Brain microvascular endothelial cell (primary cell): ENCODE data around the gene ZNF432.

Experiments used
- DNase-seq: peaks from one replicate; pipeline ENCODE4 v3.0.0-alpha.2; 2020
- H3K27ac ChIP-seq: fragments of 250-450 bp; sonication (Bioruptor Pico); 2 replicates; pipeline ENCODE4 v1.5.1; 2020; ENCODE audit warnings: mild to moderate bottlenecking, moderate library complexity
- H3K27me3 ChIP-seq: fragments of 250-450 bp; sonication (Bioruptor Pico); replicated peaks from 2 replicates; pipeline ENCODE4 v1.5.1; 2020; ENCODE audit warnings: mild to moderate bottlenecking
- H3K36me3 ChIP-seq: fragments of 250-450 bp; sonication (Bioruptor Pico); replicated peaks from 2 replicates; pipeline ENCODE4 v1.5.1; 2020; ENCODE audit warnings: mild to moderate bottlenecking
- H3K4me3 ChIP-seq: 2 replicates; pipeline ENCODE4 v1.5.1; 2011; ENCODE audit warnings: low read depth, mild to moderate bottlenecking, control low read depth, low read length, moderate library complexity
- in situ Hi-C: cut with HindIII; loops from 2 replicates; pipeline ENCODE4 v1.10.0; 2017; ENCODE audit warnings: low sequenced_read_pairs, low pct_ligation_motif_present
- TF ChIP-seq, protein P1 (sequence below): IDR thresholded peaks from 2 replicates; pipeline ENCODE4 v1.5.1; 2011; ENCODE audit warnings: low read depth, mild to moderate bottlenecking, moderate library complexity, low read length, control low read depth, inconsistent platforms; ENCODE audit errors: missing control alignments

The ZNF432 gene

DNA sequence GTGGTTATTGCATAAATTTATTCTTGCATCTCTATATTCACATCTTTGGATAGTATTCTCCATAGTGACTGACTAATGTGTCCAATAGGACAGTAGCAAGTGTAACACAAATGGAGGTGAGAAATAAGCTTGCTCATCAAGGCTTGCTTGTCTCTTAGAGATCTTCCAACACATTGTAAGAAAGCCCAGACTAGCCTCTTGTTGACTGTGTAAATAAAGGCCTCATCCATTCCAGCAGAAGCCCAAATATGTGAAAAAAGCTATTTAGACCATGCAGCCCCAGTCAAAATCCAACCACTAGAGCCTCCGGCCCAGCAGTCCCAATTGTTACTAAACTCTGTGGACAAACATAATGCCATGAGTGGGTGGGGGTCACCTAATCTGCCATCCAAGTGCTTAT, 38.0 kb downstream of the ZNF432 start:
- no peak overlapping the region for H3K27ac ChIP-seq
- no peaks in the 10 kb centered on the region for H3K27me3 ChIP-seq
- TF ChIP-seq, protein P1, sequence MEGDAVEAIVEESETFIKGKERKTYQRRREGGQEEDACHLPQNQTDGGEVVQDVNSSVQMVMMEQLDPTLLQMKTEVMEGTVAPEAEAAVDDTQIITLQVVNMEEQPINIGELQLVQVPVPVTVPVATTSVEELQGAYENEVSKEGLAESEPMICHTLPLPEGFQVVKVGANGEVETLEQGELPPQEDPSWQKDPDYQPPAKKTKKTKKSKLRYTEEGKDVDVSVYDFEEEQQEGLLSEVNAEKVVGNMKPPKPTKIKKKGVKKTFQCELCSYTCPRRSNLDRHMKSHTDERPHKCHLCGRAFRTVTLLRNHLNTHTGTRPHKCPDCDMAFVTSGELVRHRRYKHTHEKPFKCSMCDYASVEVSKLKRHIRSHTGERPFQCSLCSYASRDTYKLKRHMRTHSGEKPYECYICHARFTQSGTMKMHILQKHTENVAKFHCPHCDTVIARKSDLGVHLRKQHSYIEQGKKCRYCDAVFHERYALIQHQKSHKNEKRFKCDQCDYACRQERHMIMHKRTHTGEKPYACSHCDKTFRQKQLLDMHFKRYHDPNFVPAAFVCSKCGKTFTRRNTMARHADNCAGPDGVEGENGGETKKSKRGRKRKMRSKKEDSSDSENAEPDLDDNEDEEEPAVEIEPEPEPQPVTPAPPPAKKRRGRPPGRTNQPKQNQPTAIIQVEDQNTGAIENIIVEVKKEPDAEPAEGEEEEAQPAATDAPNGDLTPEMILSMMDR = no peak
- no peak for DNase-seq
- H3K4me3 ChIP-seq = no peak overlapping the region
- peaks cover 6% of the 10 kb centered on the region for H3K36me3 ChIP-seq
- in situ Hi-C loops = no loop called here

DNA sequence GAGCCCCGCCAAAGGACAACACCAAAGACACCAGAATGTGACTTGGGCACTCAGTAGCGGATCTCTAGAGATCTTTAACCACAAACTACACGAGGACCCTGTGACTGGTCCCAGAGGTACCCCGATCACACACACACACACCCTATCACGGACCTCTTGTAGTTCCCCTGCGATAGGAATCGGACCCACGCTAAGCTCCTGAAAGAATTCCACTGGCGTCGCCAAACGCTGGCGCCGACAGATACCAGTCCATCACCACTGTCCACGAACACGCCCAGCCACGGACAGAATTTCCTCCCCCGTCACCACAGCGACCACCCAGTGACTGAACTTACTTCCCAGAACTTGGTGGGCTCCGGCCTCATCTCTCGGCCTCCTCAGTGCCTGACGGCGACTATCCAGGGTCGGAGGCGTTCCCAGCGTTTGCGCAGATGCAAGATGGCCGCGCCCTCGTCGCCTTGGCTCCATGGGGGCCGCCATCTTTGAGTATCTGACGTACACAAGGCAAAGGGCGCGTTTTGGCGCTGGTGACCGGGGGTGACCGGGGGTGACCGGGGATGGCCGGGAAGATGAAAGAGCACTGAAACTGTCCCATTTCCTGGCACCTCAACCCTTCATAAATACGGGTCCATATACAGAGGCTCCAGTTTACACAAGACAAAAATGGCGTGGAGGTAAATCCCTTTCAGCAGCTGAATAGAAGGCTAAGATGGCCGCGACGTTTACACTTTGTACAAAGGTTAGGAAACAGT, 40.7 kb downstream of the ZNF432 start, which contains the start of gene ZNF615:
TSS of gene ZNF615 (minus strand) at position 406 of the 752 bp plus-strand sequence. CDS start 4,500 bp downstream, outside the sequence.
- H3K27ac ChIP-seq = peak within 1 kb of the TSS; percentile 79
- in situ Hi-C loops = no loop called here

DNA sequence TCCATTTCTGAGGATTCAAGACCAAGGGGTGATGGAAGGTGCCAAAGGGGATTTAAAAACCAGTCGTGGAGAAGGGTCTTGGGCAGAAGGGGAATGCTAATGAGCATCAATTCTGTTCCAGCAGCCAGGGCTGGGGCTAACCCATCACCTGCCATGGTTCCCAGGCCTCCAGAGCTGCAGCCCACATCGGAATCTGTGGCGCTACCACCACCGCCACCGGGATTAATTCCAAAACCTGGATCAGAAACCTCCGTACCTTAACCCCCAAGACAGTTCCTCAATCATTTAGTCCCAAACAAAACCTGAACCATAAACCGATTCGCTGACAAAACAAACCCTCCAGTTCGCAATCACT, 41.2 kb downstream of the ZNF432 start:
- no peak for DNase-seq
- H3K4me3 ChIP-seq = peak overlapping the region; percentile 98

More for the DNA sequence above, 40.7 kb downstream of the ZNF432 start, which contains the start of gene ZNF615:
- H3K27me3 ChIP-seq = no peaks in the 10 kb centered on the region
- DNase-seq = peak; percentile 78
- TF ChIP-seq, protein P1 = no peak
- peak within 1 kb of the TSS; percentile 98 for H3K4me3 ChIP-seq
- H3K36me3 ChIP-seq = no peaks in the 10 kb centered on the region

DNA sequence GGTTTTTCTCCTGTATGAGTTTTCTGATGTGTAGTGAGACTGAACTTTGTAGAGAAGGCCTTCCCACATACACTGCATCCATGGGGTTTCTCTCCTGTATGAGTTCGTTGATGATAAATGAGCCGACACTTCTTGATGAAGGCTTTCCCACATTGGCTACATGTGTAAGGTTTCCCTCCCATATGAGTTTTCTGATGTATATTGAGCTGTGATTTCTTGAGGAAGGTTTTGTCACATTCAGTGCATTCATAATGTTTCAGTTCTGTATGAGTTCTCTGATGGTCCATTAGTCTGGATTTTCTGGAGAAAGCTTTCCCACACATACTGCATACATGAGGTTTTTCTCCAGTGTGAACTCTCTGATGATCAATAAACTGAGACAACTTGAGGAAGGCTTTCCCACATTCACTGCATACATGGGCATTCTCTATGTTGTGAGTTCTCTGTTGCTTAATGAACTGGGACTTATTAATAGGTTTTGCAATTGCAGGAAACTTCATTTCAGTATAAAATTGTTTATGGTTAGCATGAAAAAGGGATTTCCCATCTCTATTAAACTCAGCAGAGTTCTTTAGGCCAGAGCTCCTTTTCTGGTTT, 54.5 kb downstream of the ZNF432 start:
- Histone ChIP-seq H3K4me3 (no peak overlapping the region), H3K36me3 (peaks cover 23% of the 10 kb centered on the region), H3K27ac (no peak overlapping the region), H3K27me3 (no peaks in the 10 kb centered on the region)
- TF ChIP-seq, protein P1 = no peak
- in situ Hi-C loops = no loop called here
- DNase-seq = no peak

More for the DNA sequence above, 41.2 kb downstream of the ZNF432 start:
- Histone ChIP-seq H3K27ac (no peak overlapping the region), H3K36me3 (no peaks in the 10 kb centered on the region), H3K27me3 (no peaks in the 10 kb centered on the region)
- in situ Hi-C loops = no loop called here
- TF ChIP-seq, protein P1 = no peak

DNA sequence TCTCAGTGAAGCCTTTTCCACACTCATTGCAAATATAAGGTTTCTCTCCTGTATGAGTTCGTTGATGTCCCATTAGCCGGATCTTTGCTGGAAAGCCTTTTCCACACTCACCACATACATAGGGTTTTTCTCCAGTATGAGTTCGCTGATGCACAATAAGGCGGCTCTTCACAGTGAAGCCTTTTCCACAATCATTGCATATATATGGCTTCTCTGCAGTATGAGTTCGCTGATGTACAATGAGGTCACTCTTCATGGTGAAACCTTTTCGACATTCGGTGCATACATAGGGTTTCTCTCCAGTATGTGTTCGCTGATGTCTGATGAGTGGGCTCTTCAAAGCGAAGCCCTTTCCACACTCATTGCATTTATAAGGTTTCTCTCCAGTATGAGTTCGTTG, 55.2 kb downstream of the ZNF432 start:
- no peak for DNase-seq
- Histone ChIP-seq H3K4me3 (no peak overlapping the region), H3K27me3 (no peaks in the 10 kb centered on the region), H3K36me3 (peaks cover 17% of the 10 kb centered on the region), H3K27ac (no peak overlapping the region)
- in situ Hi-C loops = no loop called here
- TF ChIP-seq, protein P1 = no peak
